K562 (cell line): ENCODE data around the gene PGP. TPM values are rescaled to one million over a fixed set of nuclear protein-coding genes. Genes with fewer than 3 reads are reported as not detected.
A peak's percentile ranks its signal among the peaks of the same experiment; 100 is the strongest.

ENCODE experiments used
- ATF1 ChIP-seq, 2 experiments: fragments of 450-650 bp in 1 of 2; IDR thresholded peaks; 2 replicates each; pipeline ENCODE4 v1.6.1; 2016; ENCODE audit warnings: missing compliant biosample characterization in 1 of 2, missing genetic modification characterization in 1 of 2
- E2F8 ChIP-seq: fragments of 450-650 bp; IDR thresholded peaks from 2 replicates; pipeline ENCODE4 v1.7.1; 2018; ENCODE audit warnings: mild to moderate bottlenecking, low read depth; ENCODE audit not compliant: partially characterized antibody
- FOXA3 ChIP-seq, 2 experiments: fragments of 450-650 bp in 1 of 2; sonication (generic) in 1 of 2; formaldehyde crosslinking; IDR thresholded peaks in 1 of 2; conservative IDR thresholded peaks in 1 of 2; 2 replicates each; pipeline versions ENCODE4 v1.4.0 to v1.8.0; 2020 to 2022; ENCODE audit warnings: mild to moderate bottlenecking in 2 of 2, missing genetic modification reagents in 1 of 2
- HOMEZ ChIP-seq: fragments of 250-450 bp; sonication (Bioruptor Pico); IDR thresholded peaks from 2 replicates; pipeline ENCODE4 v1.4.0; 2020; ENCODE audit warnings: mild to moderate bottlenecking, moderate library complexity
- NONO ChIP-seq, 2 experiments: fragments of 200-400 bp in 1 of 2; fragments of 450-650 bp in 1 of 2; formaldehyde crosslinking in 1 of 2; IDR thresholded peaks; 2 replicates each; pipeline ENCODE4 v1.6.1; 2017; ENCODE audit warnings: low read depth in 2 of 2, mild to moderate bottlenecking in 2 of 2, moderate library complexity in 2 of 2, low read length in 1 of 2
- PHB2 ChIP-seq: fragments of 450-650 bp; IDR thresholded peaks from 2 replicates; pipeline ENCODE4 v1.6.1; 2017; ENCODE audit warnings: low read depth
- SMARCE1 ChIP-seq: fragments of 450-650 bp; IDR thresholded peaks from 2 replicates; pipeline ENCODE4 v1.7.1; 2016; ENCODE audit warnings: mild to moderate bottlenecking
- SNIP1 ChIP-seq: fragments of 450-650 bp; IDR thresholded peaks from 2 replicates; pipeline ENCODE4 v1.7.1; 2017; ENCODE audit warnings: low read depth, mild to moderate bottlenecking
- SNRNP70 ChIP-seq: fragments of 200-400 bp; formaldehyde crosslinking; optimal IDR thresholded peaks from 2 replicates; pipeline ENCODE3; 2017; ENCODE audit warnings: low read depth, low read length
- SRSF1 ChIP-seq: fragments of 200-400 bp; formaldehyde crosslinking; IDR thresholded peaks from 2 replicates; pipeline ENCODE4 v1.6.1; 2017; ENCODE audit warnings: mild to moderate bottlenecking, low read depth, low read length, moderate library complexity
- WHSC1 ChIP-seq: IDR thresholded peaks from one replicate; pipeline ENCODE4 v1.6.1; 2012; ENCODE audit warnings: low read length, control low read depth, inconsistent platforms
- XRCC3 ChIP-seq: fragments of 450-650 bp; IDR thresholded peaks from 2 replicates; pipeline ENCODE4 v1.6.1; 2017; ENCODE audit warnings: mild to moderate bottlenecking, moderate library complexity
- ZNF134 ChIP-seq: fragments of 250-450 bp; sonication (Bioruptor Pico); conservative IDR thresholded peaks from 2 replicates; pipeline ENCODE4 v1.4.0; 2020
- ZNF431 ChIP-seq: sonication (generic); formaldehyde crosslinking; IDR thresholded peaks from 2 replicates; pipeline ENCODE4 v1.8.0; 2022; ENCODE audit warnings: mild to moderate bottlenecking, missing genetic modification reagents
- ZNF512 ChIP-seq: IDR thresholded peaks from 2 replicates; pipeline ENCODE4 v1.6.1; 2016; ENCODE audit warnings: missing genetic modification characterization, missing compliant biosample characterization
- ZNF740 ChIP-seq, 3 experiments: fragments of 200-800 bp in 1 of 3; sonication (Bioruptor generic) in 1 of 3; sonication (generic) in 1 of 3; formaldehyde crosslinking in 1 of 3; IDR thresholded peaks; 2 replicates each; pipeline versions ENCODE4 v1.6.1 to v1.8.0; 2016 to 2022; ENCODE audit warnings: mild to moderate bottlenecking in 2 of 3, missing compliant biosample characterization in 2 of 3, missing genetic modification characterization in 2 of 3, missing genetic modification reagents in 1 of 3
- ZNF75A ChIP-seq: fragments of 450-650 bp; formaldehyde crosslinking; IDR thresholded peaks from 2 replicates; pipeline ENCODE4 v1.4.0; 2020; ENCODE audit warnings: mild to moderate bottlenecking
- ZNF76 ChIP-seq: fragments of 250-450 bp; sonication (Bioruptor Pico); IDR thresholded peaks from 2 replicates; pipeline ENCODE4 v1.4.0; 2020; ENCODE audit warnings: mild to moderate bottlenecking, moderate library complexity, borderline replicate concordance
- ZSCAN29 ChIP-seq: fragments of 450-650 bp; IDR thresholded peaks from 2 replicates; pipeline ENCODE4 v1.6.1; 2017
- polyA plus RNA-seq, 8 experiments: library from polyadenylated mRNA; depleted of rRNA in 4 of 8; stranded (reverse) in 5 of 8; unstranded in 3 of 8; fragments of >200 nt; fragmentation: Nextera tagmentation in 2 of 8; fragmentation: Illumina TruSeq in 1 of 8; extraction: Ambion mirVana in 2 of 8; extraction: Trizol in 1 of 8; gene quantifications; 2 replicates each; pipeline versions ENCODE4 v1.2.1 to v1.2.3, GENCODE V29; 2011 to 2014; ENCODE audit warnings: inconsistent platforms in 1 of 8, missing spikeins in 1 of 8
- total RNA-seq, 7 experiments: library from RNA; depleted of rRNA in 6 of 7; stranded (reverse); fragments of >200 nt in 6 of 7; fragmentation: Illumina TruSeq in 2 of 7; extraction: Trizol in 2 of 7; gene quantifications; 2 replicates each; pipeline versions ENCODE4 v1.2.1 to v1.2.3, GENCODE V29; 2011 to 2021; ENCODE audit warnings: low replicate concordance in 1 of 7

Gene PGP
- total and polyA plus RNA-seq, 9 of the 15 experiments (the other 6 are each of a cell fraction or from before 2014, with no cell fraction given): 1.1 to 57.6 (median 19.6) TPM

GRCh38 chr16:2223942-2224486, 9.4 kb upstream of the PGP start (continued):
- TF ChIP-seq ZNF76 (CRISPR knock-in tag) (no peak), ZNF134 (CRISPR knock-in tag) (peak; percentile 50; the same call in 1 of the 2 replicates), SMARCE1 (0 out of 2 replicates have a peak, but pooled peaks have one; percentile 10), ZSCAN29 (no peak), SNRNP70 (no peak), XRCC3 (no peak), E2F8 (no peak), NONO (IDR thresholded peaks at IDR 0.05; ENCODE audit: low read depth in 2 of 2, low read length in 1 of 2) (no peak), FOXA3 (CRISPR knock-in tag; conservative IDR thresholded peaks at IDR 0.05 in 1 of 2, IDR thresholded peaks at IDR 0.05 in 1 of 2) (peak in 1 of 2 experiments; percentile 30; a peak in 1 of 4 replicates), ZNF512 (tag) (no peak), SNIP1 (no peak), ZNF431 (CRISPR knock-in tag) (0 out of 2 replicates have a peak, but pooled peaks have one; percentile 8), PHB2 (no peak), ZNF75A (CRISPR knock-in tag) (no peak), HOMEZ (CRISPR knock-in tag) (no peak), ZNF740 (CRISPR knock-in tag; IDR thresholded peaks at IDR 0.05) (no peak), ZNF740 (tag; IDR thresholded peaks at IDR 0.05) (no peak), SRSF1 (no peak), WHSC1 (no peak), ATF1 (CRISPR knock-in tag; IDR thresholded peaks at IDR 0.05) (no peak), ATF1 (tag; IDR thresholded peaks at IDR 0.05) (no peak)
